Activated effector memory CD4-positive, alpha-beta T cell treated with anti-CD3 and anti-CD28 coated beads, Interleukin-2, amount 50 U/mL, for 16 hours (primary cell): ENCODE data around the gene APOA4.

ENCODE experiments used
- DNase-seq: peaks from one replicate; pipeline ENCODE4 v3.0.0-alpha.2; 2020

APOA4 gene

DNA sequence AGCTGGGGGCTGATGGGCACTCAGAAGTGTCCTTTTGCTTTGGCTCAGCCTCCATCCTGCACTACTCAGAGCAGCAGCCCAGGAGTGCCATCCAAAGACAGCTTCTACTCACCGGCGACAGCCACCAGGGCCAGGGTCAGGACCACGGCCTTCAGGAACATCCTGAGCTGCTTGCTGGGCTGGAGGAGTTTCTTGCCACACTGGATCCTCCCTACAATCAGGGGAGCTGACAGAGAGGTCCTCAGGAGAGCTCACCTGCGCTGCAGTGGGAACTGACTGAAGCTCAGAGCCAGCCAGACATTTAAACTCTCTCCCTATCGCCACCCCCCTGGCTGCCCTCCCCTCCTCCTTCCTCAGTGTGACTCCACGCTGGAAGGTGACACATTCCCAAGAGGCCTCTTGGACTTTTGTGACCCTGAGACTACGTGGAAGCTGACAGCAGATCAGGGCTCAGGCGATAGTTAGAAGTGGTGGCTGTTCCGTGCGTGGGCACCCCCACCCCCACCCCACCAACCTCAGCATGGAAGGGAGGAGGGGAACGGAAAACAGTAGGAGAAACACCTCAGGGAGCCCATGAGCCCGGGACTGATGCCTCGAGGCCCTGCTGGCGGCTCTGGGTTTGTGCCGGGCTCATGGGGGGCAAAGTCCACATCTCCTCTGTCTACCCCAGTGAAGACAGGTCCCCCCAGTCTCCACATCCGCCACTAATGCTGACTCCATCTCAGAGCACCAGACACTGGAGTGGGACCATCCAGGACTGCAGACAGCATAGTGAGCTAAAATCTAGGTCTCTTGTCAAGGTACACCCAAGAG is at the start of gene APOA4:
Gene APOA4 (minus strand): TSS at position 274 of the 813 bp plus-strand sequence. CDS start 113 bp downstream, at position 161.
- no peak for DNase-seq

DNA sequence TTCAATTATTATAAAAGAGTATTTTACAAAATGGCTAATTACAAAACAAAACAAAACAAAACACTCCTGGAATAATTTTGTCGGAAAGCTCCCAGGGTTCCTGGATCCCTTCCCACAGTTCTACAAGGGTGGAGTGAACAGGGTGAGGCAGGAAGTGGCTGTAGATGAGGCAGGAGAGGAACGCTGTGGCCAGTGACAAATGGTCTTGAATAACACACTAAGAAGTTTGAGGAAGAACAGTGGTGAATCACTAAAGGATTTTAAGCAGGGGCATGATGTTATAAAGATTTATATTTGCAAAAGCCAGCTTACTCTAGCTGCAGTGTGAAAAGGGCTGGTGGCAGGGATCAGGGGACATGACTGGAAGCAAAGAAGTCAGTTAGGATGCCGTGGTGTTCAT is 48.1 kb upstream of the APOA4 start:
- DNase-seq = no peak

DNA sequence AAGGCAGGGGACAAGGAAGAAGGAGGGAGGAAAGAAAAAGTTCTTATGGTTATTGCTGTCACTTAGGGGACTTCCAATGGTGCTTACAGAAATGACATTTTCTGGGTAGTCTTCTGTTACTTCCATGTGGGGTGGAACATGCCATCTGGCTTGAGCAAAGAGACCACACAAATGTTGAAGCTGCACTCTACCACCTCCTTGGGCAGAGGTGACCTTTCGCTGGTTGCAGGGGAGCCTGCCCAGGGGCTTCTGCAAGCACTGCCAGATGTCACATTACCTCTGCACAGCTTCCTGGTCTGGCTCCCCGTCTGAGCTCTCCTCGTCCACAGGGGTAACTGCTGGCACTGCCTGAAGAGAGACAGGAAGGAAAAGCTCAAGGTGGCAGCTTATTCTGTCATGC is 47.0 kb upstream of the APOA4 start:
- DNase-seq = no peak

GRCh38 chr11:116869610-116870009 is 46.5 kb upstream of the APOA4 start:
- no peak for DNase-seq

DNA sequence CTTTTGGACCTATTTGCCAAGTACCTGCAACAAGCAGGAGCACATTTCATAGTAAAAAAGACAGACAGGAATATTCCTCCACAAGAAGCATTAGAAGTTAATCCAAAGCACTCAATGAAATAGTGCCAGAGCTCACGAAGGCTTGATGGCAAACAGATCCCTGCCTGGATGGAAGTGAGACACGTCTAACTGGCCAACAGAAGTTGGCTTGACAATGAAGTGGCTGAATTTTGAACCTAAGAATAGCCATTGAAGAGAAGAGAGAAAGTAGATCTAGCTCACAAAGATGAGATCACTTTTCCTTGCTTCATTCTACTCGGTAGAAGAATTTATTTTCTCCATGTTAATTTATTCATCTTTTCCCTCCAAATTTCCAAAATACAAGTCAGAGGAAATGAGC is 45.0 kb upstream of the APOA4 start:
- DNase-seq = no peak

DNA sequence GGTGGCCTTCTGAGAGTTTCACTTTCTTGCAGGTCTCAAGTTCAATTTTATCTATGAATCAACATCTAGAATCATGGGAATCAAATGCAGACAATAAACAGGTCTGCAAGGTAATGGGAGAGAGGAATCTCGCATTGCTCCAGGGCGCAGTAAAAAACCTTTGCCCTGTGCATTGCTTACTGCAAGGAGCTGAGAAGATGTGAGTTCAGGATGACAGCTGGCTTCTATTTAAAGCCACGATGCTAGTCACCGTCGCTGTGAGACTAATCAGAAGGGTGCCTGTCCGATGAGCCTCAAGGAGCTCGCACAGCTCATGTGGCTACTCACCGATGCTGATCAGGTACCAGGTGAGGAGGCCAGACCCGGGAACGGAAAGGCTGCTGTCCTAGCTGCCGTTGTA is 44.5 kb upstream of the APOA4 start:
- no peak for DNase-seq

GRCh38 chr11:116866804-116867455 is 43.8 kb upstream of the APOA4 start:
- DNase-seq = no peak

GRCh38 chr11:116865696-116866095 is 42.6 kb upstream of the APOA4 start:
- no peak for DNase-seq

DNA sequence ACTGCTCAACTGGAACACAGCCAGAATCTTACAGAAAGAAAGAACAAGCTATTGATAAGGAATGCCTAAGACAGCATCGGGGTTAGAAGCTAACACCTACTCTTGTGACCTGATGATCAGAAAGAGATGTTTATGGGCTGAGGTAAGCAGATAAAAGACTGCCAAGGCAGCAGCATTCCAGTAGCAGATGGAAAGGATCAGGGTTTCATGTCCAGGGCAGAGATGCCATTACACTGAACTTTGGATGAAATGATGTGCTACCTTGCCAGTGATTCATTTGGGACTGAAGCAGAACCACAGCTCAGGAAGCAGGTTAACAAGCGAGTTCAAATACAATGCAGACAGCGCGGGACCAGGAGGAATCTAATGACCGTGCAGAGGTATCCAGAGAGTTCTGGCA is 41.4 kb upstream of the APOA4 start:
- no peak for DNase-seq

GRCh38 chr11:116862951-116863350 is 39.8 kb upstream of the APOA4 start:
- no peak for DNase-seq

GRCh38 chr11:116862185-116862584 is 39.1 kb upstream of the APOA4 start:
- DNase-seq = no peak

DNA sequence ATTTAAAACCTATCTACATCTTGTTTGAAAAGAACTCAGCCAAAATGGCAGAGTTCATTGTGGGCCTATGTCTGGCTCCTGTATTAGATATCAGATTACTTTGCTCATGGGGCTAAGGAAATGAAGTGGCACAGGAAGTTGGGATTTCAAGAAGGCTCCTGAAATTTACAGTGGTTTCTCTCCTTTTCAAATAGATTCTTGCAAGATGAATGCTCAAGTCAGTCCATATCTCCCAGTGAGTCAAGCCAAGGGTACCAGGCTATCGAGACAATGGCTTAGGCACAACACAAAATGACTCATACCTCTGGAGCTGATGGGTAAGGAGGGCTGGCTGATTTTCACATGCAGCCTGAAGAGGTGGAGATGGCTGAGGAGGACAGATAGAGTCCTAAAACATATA is 38.4 kb upstream of the APOA4 start:
- DNase-seq = no peak

DNA sequence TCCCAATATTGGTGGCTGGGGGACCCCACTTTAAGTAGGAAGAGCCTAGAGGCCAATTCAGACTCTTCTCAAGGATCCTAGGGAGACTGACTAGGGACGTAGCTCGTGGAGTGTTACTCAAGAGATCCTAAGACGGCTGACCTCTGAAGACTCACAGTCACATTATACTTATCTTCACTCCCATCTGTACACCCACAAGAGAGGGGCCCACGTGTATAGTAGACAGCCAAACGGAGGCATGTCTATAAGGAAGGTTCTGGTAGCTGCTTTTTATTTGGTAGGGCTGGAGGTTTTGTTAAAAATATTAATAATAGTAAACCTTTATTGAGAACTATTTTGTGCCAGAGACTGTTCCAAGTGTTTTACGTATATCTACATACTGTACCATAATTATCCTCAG is 37.2 kb upstream of the APOA4 start:
- no peak for DNase-seq

DNA sequence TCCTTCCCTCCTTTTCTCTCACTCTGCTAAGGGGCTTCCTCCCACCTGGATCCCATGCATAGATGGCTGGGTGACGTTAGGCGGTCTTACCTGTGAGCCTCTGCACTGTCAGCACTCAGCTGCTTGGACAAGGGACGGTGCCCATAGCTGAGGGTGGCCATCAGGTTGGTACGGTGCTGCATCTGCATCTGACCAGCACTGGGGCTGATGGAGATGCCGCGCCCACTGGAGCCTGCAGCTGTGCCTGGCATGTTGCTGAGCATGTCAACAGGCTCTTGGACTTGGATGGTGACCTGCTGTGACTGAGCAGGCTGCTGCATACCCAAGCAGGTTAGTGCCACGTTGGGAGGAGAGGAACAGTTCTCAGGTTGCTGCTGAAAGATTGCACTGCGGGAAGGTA is 36.1 kb upstream of the APOA4 start:
- DNase-seq = no peak

DNA sequence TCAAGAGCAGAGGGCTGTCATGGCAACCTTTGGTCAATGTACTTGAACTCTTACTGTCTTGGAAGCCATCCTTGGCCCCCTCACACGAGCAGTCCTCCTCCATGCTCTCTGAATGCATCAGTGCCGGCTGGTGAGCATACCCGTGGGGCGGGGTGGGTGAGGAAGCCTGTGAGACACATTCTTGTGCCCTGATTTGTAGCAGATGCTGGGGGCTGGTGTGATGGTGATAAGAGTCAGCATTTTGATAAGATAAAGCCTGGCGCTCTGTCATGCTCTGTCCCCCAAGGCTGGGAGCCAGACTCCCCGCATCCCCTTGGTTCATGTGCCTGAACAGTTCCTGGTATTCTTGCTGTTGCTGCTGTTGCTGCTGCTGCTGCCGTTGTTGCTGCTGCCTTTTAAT is 34.8 kb upstream of the APOA4 start:
- no peak for DNase-seq

DNA sequence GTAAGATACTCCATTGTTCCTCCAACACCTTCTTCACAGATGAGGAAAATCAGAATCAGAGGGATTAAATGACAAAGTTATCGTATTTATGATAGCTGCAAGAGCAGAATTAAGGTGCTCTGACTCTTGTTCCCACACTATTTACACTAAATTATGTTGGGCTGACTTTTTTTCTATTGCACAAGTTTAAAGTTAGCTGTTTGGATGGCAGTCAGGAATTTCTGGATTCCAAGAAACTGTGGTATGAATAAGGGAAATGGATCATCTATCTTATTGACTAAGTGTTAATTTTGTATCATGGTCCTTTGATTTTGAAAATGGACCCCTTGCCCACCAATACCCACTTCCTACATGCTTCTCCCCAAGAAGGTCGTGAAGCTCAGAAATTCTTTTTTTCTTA is 34.2 kb upstream of the APOA4 start:
- DNase-seq = no peak

DNA sequence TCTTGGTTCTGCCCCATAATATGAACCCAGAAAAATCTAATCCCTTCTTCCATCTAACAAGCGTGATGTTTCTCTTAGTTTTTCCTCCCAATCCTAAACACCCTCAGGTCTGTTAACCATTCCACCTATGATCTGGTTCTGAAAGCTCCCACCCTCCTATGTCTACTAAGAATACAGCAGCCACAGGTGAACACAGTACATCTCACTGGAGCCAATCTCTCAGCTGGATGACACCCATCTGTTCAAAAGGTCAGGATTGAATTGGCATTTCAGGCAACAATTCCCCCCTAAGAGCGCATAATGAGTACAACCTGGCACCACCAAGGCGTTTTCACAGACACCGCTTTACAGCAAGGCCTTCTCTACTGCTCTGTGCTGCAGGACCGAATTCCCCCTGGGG is 33.3 kb upstream of the APOA4 start:
- DNase-seq = no peak

DNA sequence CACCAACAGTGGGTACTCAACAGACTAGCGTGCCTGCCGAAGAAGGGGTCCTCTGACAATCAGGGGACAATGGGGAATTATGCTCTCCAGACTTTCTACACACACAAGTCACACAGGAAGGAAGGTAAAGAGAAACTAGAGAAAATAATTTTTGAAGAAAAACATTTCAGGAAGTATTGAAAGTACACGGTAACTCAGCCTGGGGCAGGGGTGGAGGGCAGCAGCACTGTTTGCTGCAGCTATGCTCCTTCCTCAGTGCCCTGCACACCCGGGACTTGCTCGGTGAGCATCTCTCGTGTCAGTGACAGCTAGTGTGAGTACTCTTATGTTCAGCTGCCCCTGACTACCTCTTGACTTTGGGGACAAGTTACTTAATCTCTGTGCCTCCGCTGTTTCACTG is 32.3 kb upstream of the APOA4 start:
- DNase-seq = no peak

DNA sequence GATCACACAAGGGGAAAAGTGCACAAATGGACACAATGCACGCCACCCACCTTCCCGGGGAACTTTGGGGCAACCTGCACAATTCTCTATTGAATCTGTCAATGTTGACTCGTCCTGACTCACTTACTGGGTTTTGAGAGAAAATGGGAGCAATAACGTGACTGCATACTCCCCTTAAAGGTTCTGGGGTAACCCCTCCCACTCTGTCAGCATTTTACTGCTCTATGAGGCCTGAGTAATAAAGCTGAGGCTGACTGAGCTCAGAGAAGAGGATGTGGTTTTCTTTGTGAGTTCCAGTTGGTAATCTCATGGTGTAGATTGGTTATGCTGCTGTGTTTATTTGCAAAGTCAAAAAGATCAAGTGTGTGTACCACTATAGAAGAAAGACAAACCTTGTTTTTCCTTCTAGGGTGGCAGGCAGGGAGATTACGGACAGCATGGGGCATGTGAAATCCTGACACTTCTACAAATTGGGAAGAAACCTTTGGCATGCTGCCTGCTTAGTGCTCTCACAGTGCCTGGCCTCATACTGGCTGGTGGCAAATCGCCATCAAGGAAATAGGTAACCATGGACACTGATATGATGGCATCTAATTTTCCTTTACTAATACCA is 30.5 kb upstream of the APOA4 start:
- DNase-seq = peak; percentile 74

DNA sequence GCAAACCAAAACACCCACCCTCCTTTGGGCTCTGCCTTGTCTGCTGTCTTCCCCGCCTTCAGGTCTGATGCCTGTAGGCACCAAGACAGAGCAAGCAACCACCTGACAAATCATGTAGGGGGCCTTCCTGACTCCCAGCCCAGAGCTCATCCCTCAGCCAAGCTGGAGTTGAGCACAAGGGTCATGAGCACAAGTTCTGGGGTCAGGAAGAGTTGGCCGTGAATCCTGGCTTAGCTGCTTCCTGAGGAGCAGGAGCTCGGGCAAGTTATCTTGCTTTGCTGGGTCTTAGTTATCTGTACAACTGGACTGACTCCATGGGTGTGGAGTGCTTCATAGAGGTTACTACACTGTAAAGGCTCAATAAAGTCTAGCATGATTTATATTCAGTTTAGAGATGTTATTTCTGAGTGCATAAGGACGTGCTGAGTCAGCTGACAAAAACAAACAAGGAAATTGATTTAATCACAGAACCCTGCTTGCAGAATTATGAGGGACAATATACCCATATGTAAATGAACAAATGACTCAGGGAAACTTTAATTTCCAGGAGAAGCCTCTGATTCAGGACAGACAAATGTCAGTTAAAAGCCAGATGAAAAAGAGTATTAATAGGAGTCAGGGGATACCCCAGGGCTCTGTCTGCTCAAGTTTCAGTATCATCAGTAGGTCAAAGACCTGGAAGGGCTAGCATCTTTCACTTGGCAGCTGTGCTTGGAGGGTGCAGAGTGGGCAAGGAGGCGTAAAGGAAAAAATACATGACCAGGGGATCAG is 29.3 kb upstream of the APOA4 start:
- peak; percentile 60 for DNase-seq

DNA sequence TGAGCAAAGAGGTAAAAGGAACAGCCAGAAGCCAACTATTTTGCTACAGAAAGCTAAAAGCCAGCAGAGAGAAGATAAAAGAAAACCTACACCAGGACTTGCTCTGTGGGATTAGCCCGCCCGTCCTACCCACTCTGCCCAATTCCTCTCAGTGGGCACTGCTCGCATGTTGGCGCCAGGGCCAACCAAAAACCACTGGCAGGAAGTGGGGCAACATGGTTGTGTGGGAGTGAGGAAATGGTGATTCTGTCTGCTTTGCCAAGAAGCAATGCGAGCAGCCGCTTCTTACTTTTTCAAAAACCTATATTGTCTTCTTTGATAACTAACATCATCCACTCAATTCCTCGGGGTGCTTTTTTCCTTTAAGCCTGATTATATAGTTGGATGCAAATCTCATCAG is 28.5 kb upstream of the APOA4 start:
- peak; percentile 78 for DNase-seq

GRCh38 chr11:116849486-116849885 is 26.4 kb upstream of the APOA4 start:
- DNase-seq = no peak

- DNase-seq = no peak
Measured at GRCh38 chr11:116849060-116849459, 26.0 kb upstream of the APOA4 start.
